ENCODE measurements around the gene KRTAP24-1.

The KRTAP24-1 gene, protein sequence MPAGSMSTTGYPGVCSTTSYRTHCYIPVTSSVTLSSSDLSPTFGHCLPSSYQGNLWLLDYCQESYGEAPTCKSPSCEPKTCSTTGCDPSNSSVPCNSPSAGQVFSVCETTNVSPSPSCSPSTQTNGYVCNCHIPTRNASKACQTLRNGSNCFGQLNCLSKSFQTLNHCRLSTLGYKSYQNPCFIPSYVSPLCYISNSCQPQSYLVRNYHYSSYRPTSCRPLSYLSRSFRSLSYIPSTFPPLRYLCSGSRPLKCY

DNA sequence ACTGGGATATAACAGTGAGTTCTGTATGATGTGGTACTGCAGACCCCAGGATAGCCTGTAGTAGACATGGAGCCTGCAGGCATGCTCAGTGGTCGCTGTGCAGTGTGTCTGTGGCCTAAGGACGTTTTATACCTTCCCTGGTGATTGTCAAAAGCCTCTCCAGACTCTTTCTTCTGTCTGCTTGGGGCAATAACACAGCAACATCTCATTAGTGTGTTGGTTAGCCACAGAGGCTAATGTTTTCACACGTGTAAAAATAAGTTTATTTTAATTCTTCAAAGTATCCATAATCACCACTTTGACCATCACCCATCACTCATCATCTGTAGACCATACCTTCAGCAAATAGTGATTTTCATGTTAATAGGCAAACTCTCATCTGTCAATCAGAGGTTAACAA, at the start of gene KRTAP24-1:
KRTAP24-1 (minus strand) TSS at position 101 of the 400 bp plus-strand sequence; CDS start at position 83, 18 bp downstream.
- DNase-seq = no peak

DNA sequence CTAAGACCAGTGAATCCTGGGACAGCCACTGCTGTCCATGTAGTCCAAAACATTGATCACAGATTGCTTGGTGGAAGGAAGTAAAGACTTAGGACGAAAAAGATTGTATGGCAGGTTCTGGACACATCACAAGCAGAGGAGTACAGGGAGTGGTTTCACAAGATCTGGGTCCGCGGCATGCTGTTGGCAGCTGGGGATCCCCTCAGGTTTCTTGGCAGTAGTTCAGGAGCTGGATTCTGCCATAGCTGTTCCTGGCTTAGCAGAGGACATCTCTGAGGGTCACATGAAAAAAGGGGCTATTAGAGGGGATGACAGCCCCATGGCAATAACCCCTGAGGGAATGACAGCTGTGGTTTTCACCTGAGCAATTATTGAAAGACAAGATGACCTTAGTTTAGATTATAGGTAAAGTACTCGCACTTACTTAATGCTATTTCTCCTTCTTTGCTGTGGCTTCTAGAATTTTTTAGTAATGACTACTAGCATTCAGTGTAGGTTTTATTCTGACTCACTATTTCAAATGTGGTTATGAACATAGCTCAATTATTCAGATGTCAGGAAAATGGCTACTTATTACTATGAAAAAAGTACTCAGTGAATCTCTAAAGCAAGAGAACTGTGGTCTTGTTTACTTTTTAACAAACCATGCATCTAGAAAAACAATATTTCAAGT, 46.6 kb upstream of the KRTAP24-1 start:
- DNase-seq = no peak

DNA sequence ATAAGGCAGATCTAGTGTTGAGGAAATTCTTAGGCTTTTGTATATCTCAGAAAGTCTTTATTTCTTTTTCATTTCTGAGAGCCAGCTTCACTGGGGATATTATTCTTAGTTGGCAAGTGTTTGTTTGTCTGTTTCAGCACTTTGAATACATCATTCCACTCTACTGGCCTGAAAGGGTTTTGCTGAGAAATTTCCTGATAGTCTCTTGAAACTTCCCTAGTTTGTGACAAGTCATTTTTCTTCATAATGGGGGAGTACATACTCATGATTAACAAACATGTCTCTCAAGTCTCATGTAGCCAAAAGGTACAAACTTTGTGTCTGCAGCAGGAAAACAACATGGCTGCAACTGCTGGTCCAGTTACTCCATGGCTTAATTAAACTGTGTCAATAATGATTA, 43.6 kb upstream of the KRTAP24-1 start:
- DNase-seq = no peak

DNA sequence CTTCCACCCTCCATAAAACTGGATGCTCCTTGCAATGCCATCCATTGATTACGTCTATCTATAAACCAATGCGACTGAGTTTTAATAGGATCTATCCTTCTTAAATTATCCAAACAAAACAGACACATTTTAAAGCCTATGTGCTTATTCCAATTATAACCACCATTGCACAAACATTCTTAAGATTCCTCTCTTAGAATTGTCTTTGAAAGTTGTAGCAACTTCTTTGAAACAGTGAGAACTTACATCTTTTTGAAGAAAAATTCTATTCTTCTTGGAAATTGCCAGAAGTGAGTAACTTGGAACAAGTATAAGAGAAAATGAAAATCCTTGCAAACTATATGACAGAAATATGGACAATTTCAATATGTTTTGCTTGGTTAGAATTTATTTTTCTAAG, 37.5 kb upstream of the KRTAP24-1 start, which contains the start of gene KRTAP26-1:
KRTAP26-1 (minus strand) TSS at position 101 of the 400 bp plus-strand sequence. CDS start 280 bp downstream, outside the sequence.
- no peak for DNase-seq

DNA sequence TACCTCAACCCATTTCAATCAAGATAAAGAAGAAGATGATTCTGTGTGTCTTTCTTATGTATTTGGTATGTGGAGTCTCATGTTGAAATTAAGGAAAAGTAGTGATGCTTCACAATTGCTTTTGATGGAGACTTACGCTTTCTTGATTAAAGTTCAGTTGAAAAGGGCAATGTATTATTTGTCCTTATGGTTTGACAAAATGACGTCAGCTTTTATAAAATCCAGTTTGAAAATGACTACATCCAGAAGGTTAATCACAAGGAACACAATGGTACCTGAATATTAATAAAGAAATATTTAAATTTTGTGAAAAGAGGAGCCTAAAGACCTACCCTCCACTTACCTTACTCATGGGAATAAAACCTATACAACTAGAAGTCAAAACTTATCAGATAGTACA, 33.0 kb upstream of the KRTAP24-1 start:
- DNase-seq = no peak

DNA sequence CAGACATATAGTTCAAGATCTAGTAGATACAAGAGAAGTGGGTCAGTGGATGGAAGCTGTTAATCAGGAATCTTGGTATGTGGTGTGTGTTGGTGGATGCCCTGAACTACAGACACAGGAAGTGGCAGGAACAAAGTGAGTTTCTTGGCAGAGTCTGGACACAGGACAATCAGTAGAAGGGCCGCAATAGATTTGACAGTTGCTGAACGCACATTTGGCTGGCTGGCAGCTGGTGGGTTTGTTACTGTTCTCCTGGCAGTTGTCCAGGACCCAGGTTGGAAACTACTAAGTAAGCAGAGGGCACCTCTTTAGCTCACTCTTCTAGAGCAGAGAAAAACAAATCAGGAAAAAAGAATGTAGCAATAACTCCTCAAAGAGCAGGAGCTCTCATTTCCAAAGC, 24.1 kb upstream of the KRTAP24-1 start:
- no peak for DNase-seq

DNA sequence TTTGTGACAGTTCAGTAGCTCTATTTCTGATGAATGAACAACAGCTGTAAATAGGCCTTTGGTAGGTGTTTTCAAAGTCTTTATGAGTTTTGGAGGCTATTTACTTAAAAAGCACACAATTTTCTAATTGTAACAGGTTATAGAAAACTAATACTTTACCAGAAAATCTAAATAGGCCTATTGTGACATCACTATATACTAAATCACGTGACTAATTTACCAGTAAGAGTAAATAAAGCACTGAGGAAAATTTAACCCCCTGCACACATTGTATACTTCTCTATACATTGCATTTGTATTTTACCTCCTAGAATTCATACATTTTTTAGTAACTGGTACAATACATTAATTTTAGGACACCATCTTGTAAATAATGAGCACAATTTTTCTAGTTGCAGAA, 22.4 kb upstream of the KRTAP24-1 start:
- no peak for DNase-seq

DNA sequence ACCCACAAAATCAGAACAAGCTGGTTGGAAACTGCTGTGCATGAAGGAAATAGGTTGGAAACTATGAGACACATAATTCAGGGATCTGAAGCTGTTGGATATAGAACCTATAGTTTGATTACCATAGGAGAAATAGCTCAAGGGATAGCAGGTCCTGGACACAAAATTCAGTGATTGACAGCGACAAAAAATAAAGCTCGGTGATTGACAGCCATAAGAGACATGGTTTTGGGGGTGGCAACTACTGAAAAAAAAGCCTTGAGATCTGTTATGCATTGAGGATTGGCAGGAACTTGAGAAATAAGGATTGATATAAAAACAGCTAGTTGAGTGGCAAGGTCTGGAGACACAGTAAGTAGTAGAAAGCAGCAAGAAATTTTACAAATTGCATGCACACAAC, 6.5 kb upstream of the KRTAP24-1 start, which contains the start of gene KRTAP25-1:
KRTAP25-1 (minus strand) TSS at position 300 of the 400 bp plus-strand sequence; CDS start at position 276, 24 bp downstream.
- no peak for DNase-seq

DNA sequence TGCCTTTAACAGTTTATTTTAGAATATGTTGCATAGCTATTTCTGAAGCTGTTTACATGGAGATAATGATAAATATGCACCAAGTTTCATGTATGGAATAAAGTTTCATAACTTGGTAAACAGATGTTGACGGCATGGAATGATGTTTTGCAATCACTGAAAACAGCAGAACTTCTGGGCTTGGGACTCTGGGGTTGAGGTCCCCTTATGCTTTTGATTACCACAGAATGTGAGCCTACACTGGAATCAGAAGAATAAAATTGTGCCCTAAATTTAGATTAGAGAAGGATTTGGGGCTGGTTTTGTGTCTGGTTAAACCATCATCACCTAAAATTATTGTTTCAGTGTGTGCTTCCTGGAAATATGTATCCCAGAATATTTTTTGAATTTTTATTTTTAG, 11.1 kb downstream of the KRTAP24-1 start:
- no peak for DNase-seq

DNA sequence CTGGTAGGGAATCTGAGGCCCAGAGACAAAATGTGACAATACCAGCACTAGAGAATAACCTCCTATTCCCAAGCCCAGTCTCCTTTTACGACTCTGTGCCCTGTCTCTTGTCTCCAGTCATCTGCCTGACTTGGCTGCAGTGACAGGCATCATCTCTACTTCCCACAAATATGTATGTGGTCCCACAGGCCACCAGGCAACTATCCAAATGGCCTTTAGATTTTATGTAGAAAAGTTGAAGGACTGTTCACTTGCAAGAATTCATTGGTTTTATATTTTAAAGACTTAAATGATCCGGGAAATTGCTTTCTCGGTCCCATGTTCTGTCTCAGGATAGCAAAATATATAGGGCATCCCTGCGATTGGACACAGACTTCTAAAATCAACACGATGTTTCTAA, 11.6 kb downstream of the KRTAP24-1 start:
- DNase-seq = no peak

DNA sequence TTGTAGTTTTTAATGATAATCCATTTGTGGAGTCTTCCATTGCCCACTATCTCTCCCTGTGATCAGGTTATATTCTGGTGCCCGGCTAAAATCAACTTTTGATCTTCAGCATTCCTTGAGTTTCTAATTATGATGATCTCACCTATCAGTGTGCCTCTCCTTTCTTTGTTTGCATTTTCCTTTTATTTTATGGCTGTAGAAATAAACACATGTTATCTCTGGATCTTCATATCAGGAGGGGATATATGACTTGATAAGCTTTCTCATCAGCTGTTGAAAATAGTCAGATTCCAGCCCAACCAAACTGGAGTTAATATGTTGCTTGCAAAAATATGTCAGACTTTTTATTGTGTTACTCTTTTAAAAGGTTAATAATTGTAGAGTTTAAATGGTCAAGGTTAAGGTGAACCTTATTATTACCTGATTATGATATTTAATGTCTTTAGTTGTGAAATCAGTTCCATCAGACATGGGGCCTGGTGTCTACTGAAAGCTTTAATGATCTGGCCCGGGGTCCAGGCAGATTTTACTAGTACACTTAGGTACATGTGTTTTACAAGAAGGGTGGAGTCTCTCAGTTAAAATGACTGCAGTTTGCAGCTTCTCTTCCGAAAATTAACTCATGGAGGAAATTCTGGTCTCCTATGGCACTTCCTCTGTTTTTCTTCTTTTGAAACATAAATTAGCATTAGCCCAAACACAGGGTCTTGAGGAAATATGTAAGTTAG, 12.8 kb downstream of the KRTAP24-1 start:
- no peak for DNase-seq

DNA sequence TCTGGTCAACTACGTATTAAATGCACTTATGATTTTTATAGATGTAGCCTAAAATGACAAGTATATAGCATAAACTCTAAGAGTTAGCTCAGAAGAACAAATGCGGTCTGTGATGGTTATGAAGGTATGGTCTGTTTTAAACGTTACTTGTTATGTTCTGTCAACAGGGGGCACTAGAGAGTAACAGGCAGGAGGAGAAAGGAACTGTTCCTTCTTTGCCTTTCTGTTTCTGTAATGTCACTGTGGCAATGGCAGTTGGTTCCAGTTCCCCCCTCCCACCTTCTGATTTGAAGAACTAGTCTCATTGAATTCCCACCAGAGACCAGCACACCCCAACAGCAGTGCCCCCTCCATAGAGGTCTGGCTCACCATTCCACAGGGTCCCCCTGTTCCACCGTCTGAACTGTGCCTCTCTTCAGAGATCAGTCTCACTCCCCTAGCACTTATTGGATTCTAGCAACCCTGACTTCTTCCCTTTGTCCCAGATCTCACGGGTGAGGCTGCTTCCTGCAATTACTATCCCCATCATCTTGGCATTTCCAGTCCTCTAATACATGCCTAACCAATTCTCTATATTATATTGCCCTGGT, 14.0 kb downstream of the KRTAP24-1 start:
- no peak for DNase-seq

DNA sequence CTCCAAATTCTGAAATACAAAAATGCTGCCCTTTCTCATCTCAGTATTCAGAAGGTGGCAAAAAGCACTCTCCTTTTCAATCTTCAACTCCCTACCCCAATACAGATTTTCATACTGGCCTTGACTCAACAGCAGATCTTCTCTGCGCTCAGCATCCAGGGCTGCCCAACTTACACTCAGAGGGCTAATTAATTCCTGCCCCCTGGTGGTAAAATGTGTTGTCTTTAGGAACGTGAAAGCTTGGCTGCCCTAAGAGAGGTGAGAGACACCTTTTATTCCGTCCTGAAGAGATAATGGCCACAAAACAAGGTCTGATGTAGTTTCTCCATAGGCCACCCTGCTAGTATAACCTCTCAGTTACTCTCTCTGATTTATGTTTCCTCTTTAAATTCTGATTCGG, 25.0 kb downstream of the KRTAP24-1 start:
- DNase-seq = no peak

DNA sequence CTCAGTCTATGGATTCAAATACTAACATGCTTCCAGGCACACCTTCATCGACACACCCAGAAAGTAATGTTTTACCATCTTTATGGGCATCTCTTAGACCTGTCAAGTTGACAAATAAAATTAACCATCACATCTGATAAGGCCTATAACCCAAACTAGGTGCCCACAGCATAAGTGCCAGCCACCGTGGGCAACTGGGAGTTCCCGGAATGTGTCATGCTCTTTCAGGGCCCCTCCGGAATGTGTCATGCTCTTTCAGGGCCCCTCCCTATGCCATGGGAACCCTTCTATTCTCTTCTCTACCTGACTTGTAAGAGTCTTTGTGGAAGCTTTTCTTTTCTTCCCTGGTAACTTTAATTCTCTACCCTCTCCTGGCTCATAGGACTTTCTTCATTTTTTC, 26.6 kb downstream of the KRTAP24-1 start:
- no peak for DNase-seq

DNA sequence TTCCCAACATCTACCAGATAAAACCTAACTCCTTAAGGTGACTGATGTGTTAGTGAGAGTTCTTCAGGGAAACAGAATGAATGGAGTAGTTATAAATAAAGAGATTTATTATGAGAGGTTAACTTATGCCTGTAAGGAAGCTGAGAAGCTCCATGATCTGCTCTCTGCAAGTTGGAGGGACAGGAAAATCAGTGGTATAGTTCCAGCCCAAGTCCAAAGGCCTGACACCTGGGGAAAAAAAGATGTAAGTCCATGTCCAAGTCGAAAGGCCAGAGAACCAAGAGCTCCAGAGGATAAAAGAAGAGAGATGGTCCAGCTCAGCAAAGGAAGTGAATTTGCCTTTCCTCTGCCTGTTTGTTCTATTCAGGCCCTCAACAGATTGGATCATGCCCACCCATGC, 27.1 kb downstream of the KRTAP24-1 start:
- DNase-seq = no peak

DNA sequence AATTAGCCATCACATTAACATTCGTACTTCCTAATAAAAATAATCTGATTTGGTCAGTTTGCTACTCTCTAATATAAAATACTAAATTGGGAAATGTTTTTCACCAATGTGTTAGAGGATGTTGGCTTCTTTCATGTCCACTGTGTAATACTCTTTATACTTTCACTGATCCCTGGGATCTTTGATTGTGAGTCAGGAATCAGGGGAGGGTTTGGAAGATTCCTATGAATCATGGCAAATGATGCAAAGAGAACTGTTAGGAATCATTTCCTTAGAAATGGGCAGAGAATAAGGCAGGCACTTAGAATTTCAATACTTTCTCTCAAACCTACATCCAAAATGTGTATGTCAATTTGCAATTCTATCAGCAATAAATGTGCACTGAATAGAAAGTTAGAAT, 31.0 kb downstream of the KRTAP24-1 start:
- no peak for DNase-seq

DNA sequence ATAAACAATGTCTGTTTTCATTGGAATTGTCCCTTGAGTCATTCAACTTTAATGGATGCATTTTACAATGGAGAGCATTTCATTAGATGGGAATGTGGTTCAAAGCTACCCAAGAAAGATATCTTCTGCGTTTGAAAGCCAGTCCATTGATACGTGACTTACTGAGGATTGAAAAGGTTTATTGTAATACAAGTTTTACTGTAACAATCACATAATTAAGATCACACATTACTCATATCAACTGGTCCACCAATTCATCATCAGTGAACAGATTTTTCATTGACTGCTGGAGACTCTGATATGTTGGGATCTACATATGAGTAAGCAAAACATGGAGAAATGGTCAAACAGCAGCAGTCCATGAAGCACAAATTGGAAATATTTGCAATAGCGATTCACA, 32.8 kb downstream of the KRTAP24-1 start:
- DNase-seq = no peak

DNA sequence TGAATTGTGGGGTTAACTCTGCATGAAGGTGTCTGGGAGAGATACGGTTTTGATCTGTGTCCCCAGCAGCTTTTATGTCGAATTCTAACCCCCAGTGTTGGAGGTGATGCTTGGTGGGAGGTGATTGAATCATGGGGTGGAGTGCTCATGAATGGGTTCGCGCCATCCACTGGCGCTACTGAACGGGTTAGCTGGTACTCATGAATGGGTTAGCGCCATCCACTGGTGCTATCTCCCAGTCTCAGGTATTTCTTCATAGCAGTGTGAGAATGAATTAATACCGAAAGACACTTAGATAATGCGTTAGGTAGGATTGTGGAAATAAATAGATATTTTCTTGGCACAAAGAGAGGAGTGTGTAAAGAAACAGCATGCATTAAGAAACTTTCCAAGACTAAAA, 33.9 kb downstream of the KRTAP24-1 start:
- no peak for DNase-seq

DNA sequence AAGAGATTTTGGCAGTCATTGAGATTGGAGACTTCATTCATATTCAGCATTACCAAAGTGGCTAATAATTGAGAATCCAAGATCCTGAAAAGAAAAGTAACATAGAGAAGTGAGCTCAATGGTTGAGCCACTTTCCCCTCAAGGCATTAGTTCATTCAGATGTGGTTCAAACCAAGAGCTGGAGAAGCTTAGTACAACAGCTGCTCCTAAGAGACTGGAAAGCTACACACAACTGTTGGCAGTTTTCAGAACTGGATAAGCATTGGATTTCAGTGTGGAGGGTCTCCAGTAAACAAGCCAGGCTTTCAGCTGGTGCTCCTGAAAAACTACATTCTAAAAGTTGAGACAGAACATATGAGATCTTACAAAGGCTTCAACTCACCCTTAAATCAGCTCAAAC, 37.7 kb downstream of the KRTAP24-1 start:
- no peak for DNase-seq

DNA sequence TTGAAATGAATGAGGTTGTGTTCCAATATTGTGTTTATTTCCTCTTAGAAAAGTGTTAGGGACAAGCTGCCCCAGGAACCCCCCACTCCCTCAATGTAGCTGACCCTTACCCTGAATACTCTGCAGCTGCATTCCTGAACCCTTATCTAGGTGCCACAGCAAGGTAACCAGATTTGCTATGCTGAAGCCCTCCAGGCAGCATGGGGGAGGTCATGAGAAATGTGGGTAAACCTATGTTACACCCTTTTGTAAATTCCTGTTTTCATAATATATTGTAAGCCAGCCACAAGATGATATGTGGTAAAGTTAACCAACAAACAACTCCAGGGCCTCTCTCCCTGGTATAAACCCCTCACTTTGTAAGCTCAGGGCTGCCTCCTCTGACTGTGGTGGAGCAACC, 39.1 kb downstream of the KRTAP24-1 start:
- DNase-seq = no peak

DNA sequence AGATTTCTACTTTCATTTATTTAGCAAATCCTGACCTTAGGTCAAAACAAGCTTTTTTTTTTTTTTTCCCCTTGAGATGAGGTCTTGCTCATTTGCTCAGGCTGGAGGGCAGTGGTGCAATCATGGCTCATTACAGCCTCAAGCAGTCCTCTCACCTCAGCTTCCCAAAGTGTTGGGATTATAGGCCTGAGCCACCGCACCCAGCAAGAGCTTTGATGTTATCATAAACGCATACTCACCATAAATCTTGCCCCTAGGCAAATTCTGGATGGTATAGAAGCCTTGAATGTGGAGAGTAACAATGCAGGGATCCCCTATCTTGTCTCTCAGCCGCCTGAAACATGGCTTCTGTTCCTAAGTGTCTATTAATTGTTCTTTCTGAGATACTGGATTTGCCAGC, 42.1 kb downstream of the KRTAP24-1 start:
- no peak for DNase-seq

DNA sequence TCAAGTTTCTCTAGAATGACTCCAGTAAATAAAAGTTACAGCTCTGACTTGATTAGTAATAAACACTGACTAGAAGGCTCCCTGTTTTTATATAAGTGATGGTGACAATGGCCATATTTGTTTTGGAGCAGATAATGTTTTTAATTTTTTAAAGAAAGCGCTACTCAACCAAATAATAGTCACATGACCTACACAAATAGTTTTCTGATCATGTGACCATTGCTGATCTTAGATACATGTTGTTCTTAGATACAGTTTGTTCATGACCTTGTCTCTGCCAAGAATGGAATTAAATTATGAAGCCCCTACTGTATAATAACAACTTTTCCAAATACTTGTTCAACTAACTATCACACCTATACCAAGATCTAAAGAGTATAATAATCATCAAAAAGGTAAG, 44.6 kb downstream of the KRTAP24-1 start:
- no peak for DNase-seq

DNA sequence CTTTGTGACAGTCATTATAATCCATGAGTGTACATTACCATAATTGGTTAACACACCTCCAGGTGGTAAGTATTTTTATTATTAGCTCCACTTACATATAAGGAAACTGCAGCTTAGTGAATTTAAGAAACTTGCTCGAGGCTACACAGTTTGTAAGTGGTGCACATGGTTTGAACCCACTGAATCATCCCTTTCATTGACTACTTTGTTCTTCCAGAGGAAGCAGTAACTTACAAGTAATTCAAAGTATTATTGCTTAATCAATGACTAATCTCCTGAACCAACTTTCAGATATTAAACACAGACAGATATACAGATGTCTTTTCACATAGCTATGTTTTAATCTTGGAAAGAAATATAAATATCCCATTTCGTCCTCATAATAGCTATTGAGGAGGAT, 48.1 kb downstream of the KRTAP24-1 start:
- DNase-seq = no peak

DNA sequence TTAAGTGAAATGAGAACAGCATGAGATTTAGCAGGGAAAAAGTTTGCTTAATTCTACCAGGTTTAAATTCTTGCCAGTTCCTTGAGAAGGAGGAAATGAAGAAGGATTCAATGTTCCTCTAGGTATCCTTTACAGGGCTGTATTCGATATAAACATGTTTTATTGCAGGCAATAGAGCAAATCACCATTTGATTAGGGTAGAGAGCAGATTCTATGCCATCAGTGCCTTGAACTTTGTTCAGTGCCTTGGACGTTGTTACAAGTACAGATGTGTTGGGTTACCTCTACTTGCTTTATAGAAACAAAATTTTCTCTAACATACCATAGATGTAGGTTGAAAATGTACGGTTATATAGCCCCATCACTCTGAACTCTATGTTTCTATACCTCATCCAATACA, 48.7 kb downstream of the KRTAP24-1 start:
- DNase-seq = no peak

Data from activated naive CD4-positive, alpha-beta T cell treated with anti-CD3 and anti-CD28 coated beads, Interleukin-2, amount 50 U/mL, for 16 hours (primary cell).